CD4-positive, alpha-beta T cell treated with Interleukin-2 at 100 ng/mL for 4 hours (primary cell): ENCODE measurements around the gene NUP160.
"Not testable (repeated sequence)": the region's sequence is repeated elsewhere in the genome, so short reads cannot be mapped to it uniquely, and the experiment has no call there.

Experiments
- DNase-seq: peaks from one replicate; pipeline ENCODE4 v3.0.0-alpha.2; 2020; ENCODE audit warnings: low spot score

NUP160 gene

GRCh38 chr11:47847892-47848699 lies at the start of gene NUP160:
NUP160 (minus strand) TSS chr11:47848350; CDS start chr11:47848318, 32 bp downstream.
- DNase-seq: peak; percentile 78

- DNase-seq: no peak
These were observed 48.0 kb upstream of the NUP160 start for GRCh38 chr11:47896199-47896598.

GRCh38 chr11:47895035-47895434 lies 46.9 kb upstream of the NUP160 start:
- DNase-seq: no peak

- DNase-seq: not testable (repeated sequence)
These were observed 44.6 kb upstream of the NUP160 start for GRCh38 chr11:47892546-47893276.

GRCh38 chr11:47891886-47892285 lies 43.7 kb upstream of the NUP160 start:
- DNase-seq: no peak

- peak; percentile 24 for DNase-seq
These were observed 41.7 kb upstream of the NUP160 start for GRCh38 chr11:47889714-47890441.

GRCh38 chr11:47887910-47888569 lies 39.9 kb upstream of the NUP160 start:
- no peak for DNase-seq

- peak; percentile 70 for DNase-seq
These were observed 37.9 kb upstream of the NUP160 start for GRCh38 chr11:47886096-47886495.

GRCh38 chr11:47882437-47882836 lies 34.3 kb upstream of the NUP160 start:
- not testable (repeated sequence) for DNase-seq

GRCh38 chr11:47881145-47881544 lies 33.0 kb upstream of the NUP160 start:
- no peak for DNase-seq

GRCh38 chr11:47879259-47880158 lies 31.4 kb upstream of the NUP160 start:
- no peak for DNase-seq

GRCh38 chr11:47875858-47876257 lies 27.7 kb upstream of the NUP160 start:
- not testable (repeated sequence) for DNase-seq

- no peak for DNase-seq
These were observed 22.3 kb upstream of the NUP160 start for GRCh38 chr11:47870404-47870803.

- DNase-seq: no peak
These were observed 21.6 kb upstream of the NUP160 start for GRCh38 chr11:47869544-47870393.

- no peak for DNase-seq
These were observed 19.7 kb upstream of the NUP160 start for GRCh38 chr11:47867823-47868222.

GRCh38 chr11:47866892-47867291 lies 18.7 kb upstream of the NUP160 start:
- DNase-seq: not testable (repeated sequence)

GRCh38 chr11:47864901-47865300 lies 16.8 kb upstream of the NUP160 start:
- no peak for DNase-seq

GRCh38 chr11:47863898-47864430 lies 15.8 kb upstream of the NUP160 start:
- DNase-seq: no peak

- peak; percentile 59 for DNase-seq
These were observed 15.2 kb upstream of the NUP160 start for GRCh38 chr11:47863189-47863897.
